ENCODE results near the gene NKAIN1. TPM values are rescaled to one million over a fixed set of nuclear protein-coding genes. Genes with fewer than 3 reads are reported as not detected.

NKAIN1 gene
- total and polyA plus RNA-seq, 9 donors = 0.05 to 1.2 (median 0.23) TPM

DNA sequence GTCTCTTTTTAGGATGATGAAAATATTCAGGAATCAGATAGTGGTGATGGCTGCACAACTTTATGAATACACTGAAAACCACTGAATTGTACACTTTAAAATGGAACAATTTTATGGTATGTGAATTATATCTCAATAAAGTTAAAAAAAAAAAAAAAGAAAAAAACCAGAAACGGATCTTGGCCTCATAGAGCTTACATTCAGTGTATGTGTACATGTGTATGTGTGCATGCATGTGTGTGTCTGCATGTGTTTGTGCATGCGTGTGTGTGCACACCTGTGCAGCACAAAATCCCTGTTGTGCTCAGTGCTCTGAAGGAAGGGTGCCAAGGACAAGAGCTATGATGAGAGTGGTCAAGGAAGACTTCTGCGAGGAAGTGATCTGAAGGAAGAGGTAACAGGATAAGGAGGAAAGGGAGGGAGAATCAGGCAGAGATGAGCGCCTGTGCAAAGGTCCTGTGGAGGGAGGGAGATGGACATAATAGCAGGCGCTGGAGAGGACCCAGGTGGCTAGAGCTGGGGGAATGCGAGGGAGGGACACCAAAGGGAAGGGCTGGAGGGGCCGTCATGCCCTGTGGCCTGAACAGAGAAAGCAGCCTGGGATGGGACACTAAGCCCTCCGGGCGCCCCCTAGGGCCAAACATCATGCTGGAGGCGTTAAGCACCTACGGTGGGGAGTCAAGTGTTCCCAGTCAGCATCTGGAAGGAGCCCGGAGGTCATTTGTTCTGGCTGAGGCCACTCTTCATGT, 25.2 kb downstream of the NKAIN1 start:
- DNase-seq = peak in 1 of 5 donors; percentile 40
- Histone ChIP-seq H3K27ac (no peak overlapping the region), H3K9me3 (no peaks in the 10 kb centered on the region), H3K36me3 (no peaks in the 10 kb centered on the region), H3K27me3 (no peaks in the 10 kb centered on the region), H3K4me3 (no peak overlapping the region), H3K4me1 (ENCODE audit: insufficient read depth) (peaks cover 4% of the 10 kb centered on the region)
- intact Hi-C loops (cut with DNase I) = no loop called here
- TF ChIP-seq EP300 (IDR thresholded peaks at IDR 0.05) (no peak), POLR2A (IDR thresholded peaks at IDR 0.05) (no peak)
- TF ChIP-seq, protein P1, sequence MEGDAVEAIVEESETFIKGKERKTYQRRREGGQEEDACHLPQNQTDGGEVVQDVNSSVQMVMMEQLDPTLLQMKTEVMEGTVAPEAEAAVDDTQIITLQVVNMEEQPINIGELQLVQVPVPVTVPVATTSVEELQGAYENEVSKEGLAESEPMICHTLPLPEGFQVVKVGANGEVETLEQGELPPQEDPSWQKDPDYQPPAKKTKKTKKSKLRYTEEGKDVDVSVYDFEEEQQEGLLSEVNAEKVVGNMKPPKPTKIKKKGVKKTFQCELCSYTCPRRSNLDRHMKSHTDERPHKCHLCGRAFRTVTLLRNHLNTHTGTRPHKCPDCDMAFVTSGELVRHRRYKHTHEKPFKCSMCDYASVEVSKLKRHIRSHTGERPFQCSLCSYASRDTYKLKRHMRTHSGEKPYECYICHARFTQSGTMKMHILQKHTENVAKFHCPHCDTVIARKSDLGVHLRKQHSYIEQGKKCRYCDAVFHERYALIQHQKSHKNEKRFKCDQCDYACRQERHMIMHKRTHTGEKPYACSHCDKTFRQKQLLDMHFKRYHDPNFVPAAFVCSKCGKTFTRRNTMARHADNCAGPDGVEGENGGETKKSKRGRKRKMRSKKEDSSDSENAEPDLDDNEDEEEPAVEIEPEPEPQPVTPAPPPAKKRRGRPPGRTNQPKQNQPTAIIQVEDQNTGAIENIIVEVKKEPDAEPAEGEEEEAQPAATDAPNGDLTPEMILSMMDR (IDR thresholded peaks at IDR 0.05) = no peak
- WGBS, 3 donors = 37 to 42% (median 40%) methylated on average over 12 of the region's 12 CpGs

DNA sequence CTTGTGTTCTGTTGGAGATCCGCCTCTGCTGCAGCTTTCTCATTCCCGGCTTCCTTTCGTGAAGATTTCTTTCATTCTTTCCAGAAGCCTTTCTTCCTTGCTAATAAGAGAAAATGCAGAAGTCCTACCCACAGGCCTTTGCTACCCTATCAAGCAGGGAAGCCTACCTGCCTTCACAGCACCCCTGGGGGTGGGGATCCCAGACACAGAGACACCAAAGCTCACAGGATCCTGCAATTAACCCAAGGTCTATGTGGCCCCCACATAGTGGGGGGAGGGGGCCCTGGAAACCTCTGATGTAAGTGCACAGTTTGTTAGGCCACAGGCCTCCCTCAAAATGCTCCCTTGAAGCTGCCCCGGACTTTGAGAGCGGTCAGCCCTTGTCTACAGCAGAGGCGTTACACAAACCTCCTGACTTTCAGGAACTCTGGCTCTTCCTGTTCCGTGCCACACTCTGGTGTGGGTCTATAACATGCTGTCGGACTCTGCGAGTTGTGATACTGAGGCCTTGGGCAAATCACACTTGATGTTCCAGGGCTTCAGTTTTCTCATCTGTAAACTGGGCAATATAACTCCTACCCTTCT, 31.2 kb downstream of the NKAIN1 start:
- Histone ChIP-seq H3K27me3 (no peaks in the 10 kb centered on the region), H3K4me3 (no peak overlapping the region), H3K9me3 (no peaks in the 10 kb centered on the region), H3K27ac (no peak overlapping the region), H3K36me3 (no peaks in the 10 kb centered on the region), H3K4me1 (ENCODE audit: insufficient read depth) (no peaks in the 10 kb centered on the region)
- 79 to 87% (median 81%) methylated on average over 9 of the region's 9 CpGs for WGBS, 3 donors
- no peak for TF ChIP-seq EP300 (IDR thresholded peaks at IDR 0.05)
- TF ChIP-seq, protein P1 (IDR thresholded peaks at IDR 0.05) = no peak
- no peak for TF ChIP-seq POLR2A (IDR thresholded peaks at IDR 0.05)
- intact Hi-C loops (cut with DNase I) = no loop called here
- no peak for DNase-seq

DNA sequence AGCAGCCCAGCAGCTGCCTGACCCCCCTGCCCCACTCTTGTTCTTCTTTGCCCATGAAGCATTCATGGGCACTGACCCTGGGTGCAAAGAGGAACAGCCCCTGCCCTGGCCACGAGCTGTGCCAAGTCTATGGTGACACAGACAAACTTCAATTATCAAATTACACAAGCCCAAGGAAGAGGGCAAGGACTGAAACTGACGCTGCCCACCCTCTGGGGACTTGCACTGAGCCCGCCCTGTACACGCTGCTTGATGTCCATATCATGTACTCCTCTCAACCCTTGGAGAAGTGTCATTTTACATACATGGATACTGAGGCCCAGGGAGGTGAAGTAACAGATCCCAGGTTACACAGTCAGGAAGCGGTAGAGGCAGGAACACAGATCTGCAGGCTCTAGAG, 32.1 kb downstream of the NKAIN1 start:
- TF ChIP-seq, protein P1 (IDR thresholded peaks at IDR 0.05) = no peak
- TF ChIP-seq POLR2A (IDR thresholded peaks at IDR 0.05) (no peak), EP300 (IDR thresholded peaks at IDR 0.05) (no peak)
- no peak overlapping the region for H3K4me3 ChIP-seq
- no peaks in the 10 kb centered on the region for H3K36me3 ChIP-seq
- no peaks in the 10 kb centered on the region for H3K27me3 ChIP-seq
- intact Hi-C loops (cut with DNase I) = no loop called here
- 83 to 89% (median 85%) methylated on average over 5 of the region's 5 CpGs for WGBS, 3 donors
- H3K4me1 ChIP-seq (ENCODE audit: insufficient read depth) = no peaks in the 10 kb centered on the region
- no peaks in the 10 kb centered on the region for H3K9me3 ChIP-seq
- no peak overlapping the region for H3K27ac ChIP-seq
- no peak for DNase-seq

DNA sequence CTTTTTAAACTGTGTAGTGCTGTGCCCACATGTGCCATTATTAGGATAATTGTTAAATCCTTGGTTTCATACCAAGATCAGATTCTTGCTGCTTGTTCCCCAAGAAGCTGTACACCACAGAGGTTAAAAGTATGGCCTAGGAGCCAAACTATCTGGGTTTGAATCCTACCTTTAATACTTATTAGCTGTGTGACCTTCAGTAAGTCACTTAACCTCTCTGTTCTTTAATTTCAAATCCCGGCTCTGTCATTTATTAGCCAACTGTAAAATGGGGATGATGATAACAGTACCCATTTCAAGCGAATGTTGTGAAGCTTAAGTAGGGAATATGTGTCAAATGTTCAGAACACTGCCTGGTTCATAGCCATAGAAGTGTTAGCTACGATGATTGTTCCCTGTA, 32.6 kb downstream of the NKAIN1 start:
- H3K36me3 ChIP-seq = no peaks in the 10 kb centered on the region
- no peak overlapping the region for H3K4me3 ChIP-seq
- H3K27ac ChIP-seq = no peak overlapping the region
- H3K27me3 ChIP-seq = no peaks in the 10 kb centered on the region
- H3K4me1 ChIP-seq (ENCODE audit: insufficient read depth) = no peaks in the 10 kb centered on the region
- intact Hi-C loops (cut with DNase I) = no loop called here
- WGBS, 3 donors = 89 to 95% (median 94%) methylated on average over 3 of the region's 3 CpGs
- H3K9me3 ChIP-seq = no peaks in the 10 kb centered on the region
- DNase-seq = no peak
- TF ChIP-seq, protein P1 (IDR thresholded peaks at IDR 0.05) = no peak
- TF ChIP-seq POLR2A (IDR thresholded peaks at IDR 0.05) (no peak), EP300 (IDR thresholded peaks at IDR 0.05) (no peak)

Measured in ovary (tissue), 9 donors.